DOHH2 (cell line): ENCODE results near the gene NEK2.

Experiments used
- H3F3A ChIP-seq: fragments of 200-600 bp; sonication (generic), shearing (Covaris generic); 2 replicates; pipeline ENCODE4 v1.6.0; 2016; ENCODE audit warnings: antibody characterized with exemption, mild to moderate bottlenecking; ENCODE audit not compliant: control insufficient read depth, insufficient read depth
- H3K27ac ChIP-seq: fragments of 200-600 bp; sonication (generic); 2 replicates; pipeline ENCODE4 v1.5.1; 2014; ENCODE audit warnings: low read depth, mild to moderate bottlenecking, low read length, moderate library complexity
- H3K27me3 ChIP-seq: fragments of 200-600 bp; sonication (generic); 2 replicates; pipeline ENCODE4 v1.6.1; 2014; ENCODE audit warnings: mild to moderate bottlenecking, low read length, mixed read lengths; ENCODE audit not compliant: control insufficient read depth
- H3K36me3 ChIP-seq: fragments of 200-600 bp; sonication (generic); 2 replicates; pipeline ENCODE4 v1.6.1; 2014; ENCODE audit warnings: mild to moderate bottlenecking, low read length, moderate library complexity, mixed read lengths; ENCODE audit not compliant: control insufficient read depth
- H3K4me1 ChIP-seq: fragments of 200-600 bp; sonication (generic); 2 replicates; pipeline ENCODE4 v1.6.1; 2014; ENCODE audit warnings: mild to moderate bottlenecking, low read length, mixed read lengths; ENCODE audit not compliant: control insufficient read depth
- H3K4me2 ChIP-seq: fragments of 200-600 bp; sonication (generic); 2 replicates; pipeline ENCODE4 v1.6.0; 2014; ENCODE audit warnings: mild to moderate bottlenecking, low read length, moderate library complexity
- H3K4me3 ChIP-seq: fragments of 200-600 bp; sonication (generic); 2 replicates; pipeline ENCODE4 v1.5.1; 2014; ENCODE audit warnings: mild to moderate bottlenecking, low read length, mixed read lengths
- H3K79me2 ChIP-seq: fragments of 200-600 bp; sonication (generic); 2 replicates; pipeline ENCODE4 v1.6.1; 2014; ENCODE audit warnings: mild to moderate bottlenecking, low read length, mixed read lengths; ENCODE audit not compliant: control insufficient read depth
- H3K9me2 ChIP-seq: fragments of 200-600 bp; sonication (generic); replicated peaks from 2 replicates; pipeline ENCODE4 v1.6.1; 2014; ENCODE audit warnings: mild to moderate bottlenecking, low read length, mixed read lengths; ENCODE audit not compliant: control insufficient read depth
- H3K9me3 ChIP-seq: fragments of 200-600 bp; sonication (generic); 2 replicates; pipeline ENCODE4 v1.6.1; 2014; ENCODE audit warnings: antibody characterized with exemption, low read length, mixed read lengths; ENCODE audit not compliant: control insufficient read depth, insufficient read depth
- H4K20me1 ChIP-seq: fragments of 200-600 bp; sonication (generic); 2 replicates; pipeline ENCODE4 v1.6.0; 2014; ENCODE audit warnings: low read depth, mild to moderate bottlenecking, antibody characterized with exemption, low read length, moderate library complexity; ENCODE audit not compliant: control insufficient read depth, insufficient read depth
- EZH2phosphoT487 ChIP-seq: fragments of 200-600 bp; sonication (generic); IDR thresholded peaks from 2 replicates; pipeline ENCODE4 v1.6.1; 2017; ENCODE audit warnings: borderline replicate concordance, mild to moderate bottlenecking, antibody characterized with exemption, low read length, moderate library complexity, mixed read lengths
- TF ChIP-seq, protein P1 (sequence below): fragments of 200-600 bp; sonication (generic); IDR thresholded peaks from one replicate; pipeline ENCODE4 v1.5.1; 2014; ENCODE audit warnings: antibody characterized with exemption, mild to moderate bottlenecking, low read depth, low read length; ENCODE audit not compliant: poor library complexity, severe bottlenecking

NEK2 gene

DNA sequence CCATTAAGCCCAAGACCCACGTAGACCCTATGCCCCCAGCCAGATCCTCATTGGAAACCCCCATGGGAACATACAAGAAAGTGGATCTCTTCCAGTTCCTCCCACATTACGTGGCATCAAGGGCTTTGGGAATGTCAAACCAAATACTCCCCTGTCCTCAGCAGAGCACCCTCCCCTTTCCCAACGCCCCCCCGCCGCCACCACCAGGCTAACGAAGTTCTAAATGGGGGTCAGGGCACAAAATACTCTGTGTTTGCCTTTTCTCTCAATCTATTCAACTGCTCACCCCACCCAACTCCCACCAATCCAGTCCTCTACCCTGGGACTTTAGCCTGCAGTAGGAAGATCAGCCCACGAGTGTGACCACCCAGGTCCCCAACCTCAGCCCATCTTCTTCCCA lies 24.5 kb downstream of the NEK2 start:
- no peaks in the 10 kb centered on the region for H3K79me2 ChIP-seq

DNA sequence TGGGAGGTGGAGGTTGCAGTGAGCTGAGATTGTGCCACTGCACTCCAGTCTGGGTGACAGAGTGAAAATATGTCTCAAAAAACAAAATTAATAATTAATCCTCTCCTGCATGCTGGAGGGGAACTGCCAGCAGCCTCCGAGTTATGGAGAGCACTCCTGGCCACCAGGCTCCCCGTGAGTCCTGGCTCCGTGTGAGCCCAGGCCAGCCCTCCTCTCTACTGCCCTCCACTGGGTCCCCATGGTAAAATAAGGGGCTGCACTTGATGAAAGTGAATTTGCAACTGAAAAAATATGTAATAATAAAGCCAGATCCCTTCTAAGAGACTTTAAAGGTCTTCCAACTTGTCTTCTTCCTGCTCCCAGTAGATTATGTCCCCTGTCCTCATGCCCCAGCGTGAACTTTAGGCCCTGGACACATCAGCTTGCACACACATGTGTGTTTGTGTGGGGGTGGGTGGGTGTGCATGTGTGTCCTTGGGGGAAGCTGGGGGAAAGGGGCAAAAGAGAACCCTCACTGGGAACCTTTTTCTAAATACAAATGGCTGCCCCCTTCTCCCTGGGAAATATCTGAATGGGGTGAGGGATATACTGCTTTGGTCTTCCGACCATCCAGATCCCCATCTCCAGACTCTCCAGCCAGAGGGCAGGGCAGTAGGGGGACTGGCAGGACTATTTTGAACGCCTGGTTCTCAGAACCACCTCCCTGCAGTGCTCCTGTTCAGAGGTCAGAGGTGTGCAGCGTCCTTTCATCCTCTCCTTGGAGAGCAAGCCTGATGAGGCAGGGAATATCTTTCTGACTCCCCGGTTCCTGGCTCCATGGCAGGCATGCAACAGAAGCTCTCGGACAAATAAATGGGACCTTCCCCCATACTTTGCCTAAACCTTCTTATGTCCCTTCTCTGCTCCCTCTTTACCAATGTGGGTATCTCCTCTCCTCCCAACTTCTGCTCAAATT lies 26.2 kb downstream of the NEK2 start:
- H3K9me3 ChIP-seq = no peaks in the 10 kb centered on the region
- H3K36me3 ChIP-seq = no peaks in the 10 kb centered on the region
- no peaks in the 10 kb centered on the region for H3K4me1 ChIP-seq
- H3K9me2 ChIP-seq = no peaks in the 10 kb centered on the region
- peaks cover 3% of the 10 kb centered on the region; the same call in 1 of the 2 replicates for H3K27me3 ChIP-seq
- TF ChIP-seq EZH2phosphoT487 = no peak
- TF ChIP-seq, protein P1, sequence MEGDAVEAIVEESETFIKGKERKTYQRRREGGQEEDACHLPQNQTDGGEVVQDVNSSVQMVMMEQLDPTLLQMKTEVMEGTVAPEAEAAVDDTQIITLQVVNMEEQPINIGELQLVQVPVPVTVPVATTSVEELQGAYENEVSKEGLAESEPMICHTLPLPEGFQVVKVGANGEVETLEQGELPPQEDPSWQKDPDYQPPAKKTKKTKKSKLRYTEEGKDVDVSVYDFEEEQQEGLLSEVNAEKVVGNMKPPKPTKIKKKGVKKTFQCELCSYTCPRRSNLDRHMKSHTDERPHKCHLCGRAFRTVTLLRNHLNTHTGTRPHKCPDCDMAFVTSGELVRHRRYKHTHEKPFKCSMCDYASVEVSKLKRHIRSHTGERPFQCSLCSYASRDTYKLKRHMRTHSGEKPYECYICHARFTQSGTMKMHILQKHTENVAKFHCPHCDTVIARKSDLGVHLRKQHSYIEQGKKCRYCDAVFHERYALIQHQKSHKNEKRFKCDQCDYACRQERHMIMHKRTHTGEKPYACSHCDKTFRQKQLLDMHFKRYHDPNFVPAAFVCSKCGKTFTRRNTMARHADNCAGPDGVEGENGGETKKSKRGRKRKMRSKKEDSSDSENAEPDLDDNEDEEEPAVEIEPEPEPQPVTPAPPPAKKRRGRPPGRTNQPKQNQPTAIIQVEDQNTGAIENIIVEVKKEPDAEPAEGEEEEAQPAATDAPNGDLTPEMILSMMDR = peak; percentile 49
- H4K20me1 ChIP-seq = no peaks in the 10 kb centered on the region
- H3F3A ChIP-seq = no peaks in the 10 kb centered on the region
- no peak overlapping the region for H3K4me3 ChIP-seq
- no peak overlapping the region for H3K27ac ChIP-seq
- no peaks in the 10 kb centered on the region for H3K79me2 ChIP-seq
- H3K4me2 ChIP-seq = no peak overlapping the region

More for the DNA sequence above, 24.5 kb downstream of the NEK2 start:
- Histone ChIP-seq H3K27ac (no peak overlapping the region), H3K9me3 (no peaks in the 10 kb centered on the region), H3K27me3 (peaks cover 3% of the 10 kb centered on the region; the same call in 1 of the 2 replicates), H3K9me2 (no peaks in the 10 kb centered on the region), H4K20me1 (no peaks in the 10 kb centered on the region), H3K4me3 (no peak overlapping the region), H3K4me1 (0 out of 2 replicates have a peak, but pooled peaks cover 3% of the 10 kb centered on the region), H3K36me3 (no peaks in the 10 kb centered on the region), H3F3A (no peaks in the 10 kb centered on the region), H3K4me2 (no peak overlapping the region)
- TF ChIP-seq EZH2phosphoT487 = no peak
- TF ChIP-seq, protein P1 = no peak

DNA sequence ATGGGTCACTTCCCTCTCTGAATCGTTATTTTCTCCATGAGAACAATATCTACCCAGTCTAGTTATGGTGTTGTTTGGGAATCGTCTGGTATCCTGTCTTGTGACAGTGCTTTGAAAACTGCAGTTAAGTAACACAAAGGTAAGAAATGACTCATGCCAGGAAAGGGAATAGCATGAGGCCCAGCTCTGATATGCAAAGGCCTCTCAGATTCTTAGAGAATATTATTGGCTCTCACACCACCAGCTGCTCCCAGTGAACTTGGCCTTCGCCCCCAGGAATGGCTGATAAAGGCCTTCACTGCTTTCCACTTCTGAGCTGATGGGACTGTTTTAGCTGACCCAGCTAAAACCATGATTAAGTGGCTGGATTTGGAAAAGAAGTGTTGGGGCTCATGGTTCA lies 27.1 kb downstream of the NEK2 start:
- no peak overlapping the region for H3K4me2 ChIP-seq
- no peaks in the 10 kb centered on the region for H3F3A ChIP-seq
- H3K27me3 ChIP-seq = peaks cover 3% of the 10 kb centered on the region; the same call in 1 of the 2 replicates
- H3K4me1 ChIP-seq = no peaks in the 10 kb centered on the region; the same call in 1 of the 2 replicates
- no peaks in the 10 kb centered on the region for H3K79me2 ChIP-seq
- no peaks in the 10 kb centered on the region for H3K9me3 ChIP-seq
- no peaks in the 10 kb centered on the region for H3K9me2 ChIP-seq
- no peak overlapping the region for H3K27ac ChIP-seq
- TF ChIP-seq, protein P1 = no peak
- no peak for TF ChIP-seq EZH2phosphoT487
- H3K4me3 ChIP-seq = no peak overlapping the region
- H4K20me1 ChIP-seq = no peaks in the 10 kb centered on the region
- H3K36me3 ChIP-seq = no peaks in the 10 kb centered on the region
